LNCAP (cell line): Measurements from ENCODE around the gene HP1BP3.

Experiments used
- TF ChIP-seq, protein P1 (sequence below): fragments of 450-650 bp; IDR thresholded peaks from 2 replicates; pipeline ENCODE4 v1.5.1; 2017; ENCODE audit warnings: mild to moderate bottlenecking

Gene HP1BP3

GRCh38 chr1:20719261-20719660, 67.8 kb downstream of the HP1BP3 start:
- TF ChIP-seq, protein P1, sequence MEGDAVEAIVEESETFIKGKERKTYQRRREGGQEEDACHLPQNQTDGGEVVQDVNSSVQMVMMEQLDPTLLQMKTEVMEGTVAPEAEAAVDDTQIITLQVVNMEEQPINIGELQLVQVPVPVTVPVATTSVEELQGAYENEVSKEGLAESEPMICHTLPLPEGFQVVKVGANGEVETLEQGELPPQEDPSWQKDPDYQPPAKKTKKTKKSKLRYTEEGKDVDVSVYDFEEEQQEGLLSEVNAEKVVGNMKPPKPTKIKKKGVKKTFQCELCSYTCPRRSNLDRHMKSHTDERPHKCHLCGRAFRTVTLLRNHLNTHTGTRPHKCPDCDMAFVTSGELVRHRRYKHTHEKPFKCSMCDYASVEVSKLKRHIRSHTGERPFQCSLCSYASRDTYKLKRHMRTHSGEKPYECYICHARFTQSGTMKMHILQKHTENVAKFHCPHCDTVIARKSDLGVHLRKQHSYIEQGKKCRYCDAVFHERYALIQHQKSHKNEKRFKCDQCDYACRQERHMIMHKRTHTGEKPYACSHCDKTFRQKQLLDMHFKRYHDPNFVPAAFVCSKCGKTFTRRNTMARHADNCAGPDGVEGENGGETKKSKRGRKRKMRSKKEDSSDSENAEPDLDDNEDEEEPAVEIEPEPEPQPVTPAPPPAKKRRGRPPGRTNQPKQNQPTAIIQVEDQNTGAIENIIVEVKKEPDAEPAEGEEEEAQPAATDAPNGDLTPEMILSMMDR: no peak

- TF ChIP-seq, protein P1: no peak
Measured at GRCh38 chr1:20717452-20718342, 69.4 kb downstream of the HP1BP3 start, which contains the start of gene KIF17. TSS of gene KIF17 (minus strand) at chr1:20718007. CDS start at chr1:20717706, 301 bp downstream.

DNA sequence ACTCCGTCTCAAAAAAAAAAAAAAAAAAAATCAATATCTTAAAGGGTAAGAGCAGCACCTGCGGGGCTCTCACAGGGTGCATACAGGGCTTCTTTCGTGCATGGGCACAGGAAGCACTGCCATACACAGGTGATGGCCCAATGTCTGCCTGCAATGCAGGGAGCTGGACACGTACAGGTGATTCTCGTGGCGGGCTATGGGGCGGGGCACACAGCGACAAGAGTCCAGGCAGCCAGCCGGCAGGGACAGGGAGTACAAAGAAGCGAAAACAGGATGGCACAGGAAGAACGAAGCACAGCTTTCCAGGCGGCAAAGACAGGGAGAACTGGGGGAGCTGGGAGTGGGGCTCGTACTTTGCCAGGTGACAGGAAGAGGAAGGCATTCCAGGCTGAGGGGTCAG, 70.9 kb downstream of the HP1BP3 start:
- TF ChIP-seq, protein P1: no peak

DNA sequence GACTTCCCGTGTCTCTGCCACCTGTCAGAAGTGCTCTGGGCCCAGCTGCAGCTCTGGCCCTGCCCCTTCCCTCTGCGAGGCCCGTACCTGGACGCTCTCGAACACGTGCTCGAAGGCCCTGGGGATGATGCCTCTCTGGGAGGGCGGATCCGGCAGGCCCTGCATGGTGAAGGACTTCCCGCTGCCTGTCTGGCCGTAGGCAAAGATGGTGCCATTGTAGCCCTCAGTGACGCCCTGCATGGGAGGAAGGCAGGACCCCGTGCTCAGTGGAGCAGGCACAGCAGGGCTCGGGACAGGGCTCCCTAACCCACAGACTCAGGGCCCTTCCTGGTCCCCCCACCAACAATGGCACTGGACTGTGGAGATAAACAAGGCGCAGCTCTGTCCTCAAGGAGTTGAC, 71.7 kb downstream of the HP1BP3 start:
- TF ChIP-seq, protein P1: no peak

DNA sequence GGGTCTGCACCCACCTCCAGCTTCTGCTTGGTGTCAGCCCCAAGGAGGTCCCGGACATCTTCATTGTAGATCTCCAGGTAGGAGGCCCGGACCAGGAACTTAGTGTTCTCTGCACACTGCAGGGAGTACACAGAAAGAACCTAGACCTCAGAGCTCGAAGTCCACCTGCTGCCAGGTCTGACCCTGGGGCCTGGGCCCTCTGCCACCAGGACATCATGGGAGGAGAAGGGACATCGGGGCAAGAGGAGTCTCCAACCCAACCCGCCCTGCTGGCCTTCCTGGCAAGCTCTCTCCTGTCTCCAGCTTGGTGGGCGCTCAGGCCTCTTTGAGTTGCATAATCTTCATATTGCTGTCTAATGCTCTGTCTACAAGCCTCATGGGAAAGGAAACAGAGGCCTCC, 73.7 kb downstream of the HP1BP3 start:
- TF ChIP-seq, protein P1: no peak

DNA sequence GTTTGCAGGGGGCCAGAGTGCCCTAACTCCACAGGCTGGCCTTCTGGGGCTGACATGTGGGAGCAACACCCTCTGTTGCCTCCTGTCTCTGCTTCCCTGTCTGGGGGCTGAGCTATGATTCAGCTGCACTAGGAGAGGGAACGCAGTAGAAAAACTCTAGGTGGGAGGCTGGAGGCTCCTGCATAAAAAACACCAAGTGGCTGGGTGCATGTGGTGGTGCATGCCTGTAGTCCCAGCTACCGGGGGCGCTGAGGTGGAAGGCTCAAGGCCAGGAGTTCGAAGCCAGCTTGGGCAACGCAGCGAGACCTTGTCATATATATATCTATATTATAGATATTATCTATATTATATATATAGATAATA, 74.9 kb downstream of the HP1BP3 start:
- TF ChIP-seq, protein P1: no peak

DNA sequence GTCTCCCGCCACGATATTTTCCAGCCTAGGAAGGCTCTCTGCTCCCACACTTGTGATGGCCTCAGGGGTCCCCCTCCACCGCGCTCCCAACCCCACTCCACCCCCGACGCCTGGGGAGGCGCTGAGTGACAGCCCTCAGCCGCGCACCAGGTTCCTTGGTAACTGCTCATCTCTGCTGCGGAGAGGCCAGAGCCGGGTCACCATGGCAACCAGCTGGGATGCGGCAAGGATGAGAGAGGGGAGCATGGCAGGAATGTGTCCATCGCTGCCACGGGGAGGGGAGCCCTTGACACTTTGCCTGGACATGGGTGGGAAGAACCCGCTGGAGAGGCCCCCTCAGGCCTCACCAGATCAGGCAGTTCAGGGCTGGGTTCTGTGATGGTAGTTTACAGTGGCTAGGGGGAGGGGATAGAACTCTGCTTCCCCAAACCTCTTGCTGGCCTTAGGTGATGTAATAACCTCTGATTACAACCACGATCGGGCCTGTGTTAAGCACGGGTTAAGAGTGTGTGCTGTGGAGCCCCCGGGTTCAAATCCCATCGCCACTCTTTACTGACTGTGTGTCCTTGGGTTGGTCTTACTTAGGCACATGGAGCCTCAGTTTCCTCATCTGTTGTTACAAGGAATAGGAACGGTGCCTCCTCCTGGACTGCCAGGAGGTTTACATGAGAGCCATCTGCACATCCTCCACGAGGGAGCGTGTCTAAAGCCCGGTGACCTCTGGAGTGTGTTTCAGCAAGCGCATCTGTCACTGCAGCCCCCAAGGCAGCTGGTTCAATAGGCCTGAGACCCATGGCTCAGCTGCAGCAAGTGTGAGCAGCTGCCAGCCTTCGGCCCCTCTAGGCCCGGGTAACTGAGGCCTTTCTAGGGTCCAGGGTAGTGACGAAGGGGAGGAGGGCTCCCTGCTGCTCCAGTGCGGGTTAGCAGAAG, 75.6 kb downstream of the HP1BP3 start:
- TF ChIP-seq, protein P1: no peak
